Hepatocyte (in vitro differentiated cells): ENCODE results near the gene AIFM3.

Source experiments
- EZH2 ChIP-seq: fragments of 200-600 bp; sonication (generic); IDR thresholded peaks from 2 replicates; pipeline ENCODE4 v1.6.1; 2016; ENCODE audit warnings: antibody characterized with exemption, mild to moderate bottlenecking, borderline replicate concordance
- TF ChIP-seq, protein P1 (sequence below): fragments of 200-600 bp; sonication (generic); IDR thresholded peaks from 2 replicates; pipeline ENCODE4 v1.5.1; 2016; ENCODE audit warnings: antibody characterized with exemption, mild to moderate bottlenecking; ENCODE audit not compliant: poor library complexity

DNA sequence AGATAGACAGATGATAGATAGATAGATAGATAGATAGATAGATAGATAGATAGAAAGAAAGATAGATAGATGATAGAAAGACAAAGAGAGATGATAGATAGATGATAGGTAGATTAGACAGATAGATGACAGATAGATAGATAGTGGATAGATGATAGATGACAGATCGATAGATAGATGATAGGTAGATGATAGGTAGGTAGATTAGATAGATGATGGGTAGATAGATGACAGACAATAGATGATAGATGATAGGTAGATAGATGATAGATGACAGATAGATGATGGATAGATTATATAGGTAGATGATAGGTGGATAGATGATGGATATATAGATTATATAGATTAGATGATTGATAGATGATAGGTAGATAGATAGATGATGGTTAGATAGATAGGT is 19.3 kb downstream of the AIFM3 start:
- no peak for TF ChIP-seq EZH2
- TF ChIP-seq, protein P1, sequence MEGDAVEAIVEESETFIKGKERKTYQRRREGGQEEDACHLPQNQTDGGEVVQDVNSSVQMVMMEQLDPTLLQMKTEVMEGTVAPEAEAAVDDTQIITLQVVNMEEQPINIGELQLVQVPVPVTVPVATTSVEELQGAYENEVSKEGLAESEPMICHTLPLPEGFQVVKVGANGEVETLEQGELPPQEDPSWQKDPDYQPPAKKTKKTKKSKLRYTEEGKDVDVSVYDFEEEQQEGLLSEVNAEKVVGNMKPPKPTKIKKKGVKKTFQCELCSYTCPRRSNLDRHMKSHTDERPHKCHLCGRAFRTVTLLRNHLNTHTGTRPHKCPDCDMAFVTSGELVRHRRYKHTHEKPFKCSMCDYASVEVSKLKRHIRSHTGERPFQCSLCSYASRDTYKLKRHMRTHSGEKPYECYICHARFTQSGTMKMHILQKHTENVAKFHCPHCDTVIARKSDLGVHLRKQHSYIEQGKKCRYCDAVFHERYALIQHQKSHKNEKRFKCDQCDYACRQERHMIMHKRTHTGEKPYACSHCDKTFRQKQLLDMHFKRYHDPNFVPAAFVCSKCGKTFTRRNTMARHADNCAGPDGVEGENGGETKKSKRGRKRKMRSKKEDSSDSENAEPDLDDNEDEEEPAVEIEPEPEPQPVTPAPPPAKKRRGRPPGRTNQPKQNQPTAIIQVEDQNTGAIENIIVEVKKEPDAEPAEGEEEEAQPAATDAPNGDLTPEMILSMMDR: no peak
